HepG2 (cell line): ENCODE measurements around the gene TBXAS1. TPM values are rescaled to one million over a fixed set of nuclear protein-coding genes. Genes with fewer than 3 reads are reported as not detected.

Source experiments
- ATAC-seq: fragments of 200-7000 bp; cut with Tn5 transposase; 3 replicates; pipeline ENCODE4 v1.9.1; 2020; ENCODE audit warnings: mild to moderate bottlenecking, moderate library complexity
- BruUV-seq: library from RNA; stranded (reverse); fragments of 400-500 nt; replicated peaks from 2 replicates; lab custom pipeline; 2021; lab: Mats Ljungman, UMichigan
- CTCF ChIA-PET: fragments of 300-600 bp; formaldehyde crosslinking; extraction: SDS; loops from one replicate; lab custom pipeline; 2021; ENCODE audit warnings: low total read pairs, inconsistent platforms, low intra/inter-chr PET ratio; lab: Yijun Ruan, JAX
- POLR2A ChIA-PET: fragments of 350-600 bp; sonication (Branson Sonifier 250); formaldehyde crosslinking; loops from one replicate; lab custom pipeline; 2020; ENCODE audit warnings: antibody characterized with exemption, inconsistent platforms; lab: Yijun Ruan, JAX
- DNase-seq: peaks from one replicate; pipeline ENCODE4 v3.0.0-alpha.2; 2015; ENCODE audit warnings: low spot score
- FAIRE-seq: peaks from 3 replicates; lab custom pipeline; 2011; peaks lifted over from hg19 to GRCh38; lab: Jason Lieb, UNC
- H2AFZ ChIP-seq: one replicate; pipeline ENCODE4 v1.6.1; 2011; ENCODE audit warnings: low read length, inconsistent platforms
- H3K27ac ChIP-seq: fragments of 300-600 bp; 3 replicates; pipeline ENCODE4 v1.8.0; 2011; ENCODE audit warnings: mixed run types, mild to moderate bottlenecking, mixed read lengths, low read length, inconsistent platforms; ENCODE audit not compliant: insufficient read depth; ENCODE audit errors: extremely low read length
- H3K27me3 ChIP-seq, 2 experiments: fragments of 200-600 bp in 1 of 2; 2 replicates in 1 of 2; 3 replicates in 1 of 2; pipeline versions ENCODE4 v1.6.0 to v1.8.0; 2011; ENCODE audit warnings: low read length in 2 of 2, mild to moderate bottlenecking in 2 of 2, moderate library complexity in 2 of 2, inconsistent platforms in 1 of 2; ENCODE audit not compliant: insufficient read depth in 2 of 2, control insufficient read depth in 1 of 2
- H3K36me3 ChIP-seq, 2 experiments: fragments of 200-600 bp in 1 of 2; replicated peaks in 1 of 2; 2 replicates in 1 of 2; 3 replicates in 1 of 2; pipeline versions ENCODE4 v1.5.1 to v1.8.0; 2011; ENCODE audit warnings: low read length in 2 of 2, inconsistent platforms in 1 of 2; ENCODE audit not compliant: insufficient read depth in 2 of 2, control insufficient read depth in 1 of 2
- H3K4me1 ChIP-seq: 2 replicates; pipeline ENCODE4 v1.5.1; 2012; ENCODE audit warnings: low read length, inconsistent platforms; ENCODE audit not compliant: insufficient read depth
- H3K4me2 ChIP-seq: 2 replicates; pipeline ENCODE4 v1.6.0; 2011; ENCODE audit warnings: low read depth, low read length, inconsistent platforms
- H3K4me3 ChIP-seq, 3 experiments: fragments of 200-600 bp in 1 of 3; sonication (generic), shearing (Covaris generic) in 1 of 3; replicated peaks in 1 of 3; 2 replicates each; pipeline ENCODE4 v1.5.1; 2011 to 2016; ENCODE audit warnings: low read length in 3 of 3, inconsistent platforms in 2 of 3, low read depth in 2 of 3, mild to moderate bottlenecking in 2 of 3, control low read depth in 1 of 3, mixed read lengths in 1 of 3; ENCODE audit not compliant: insufficient read depth in 1 of 3
- H3K79me2 ChIP-seq: one replicate; pipeline ENCODE4 v1.6.1; 2011; ENCODE audit warnings: low read length, inconsistent platforms; ENCODE audit not compliant: insufficient read depth
- H3K9ac ChIP-seq: 2 replicates; pipeline ENCODE4 v1.6.0; 2011; ENCODE audit warnings: mild to moderate bottlenecking, low read depth, low read length, inconsistent platforms; ENCODE audit not compliant: insufficient read depth
- H3K9me3 ChIP-seq: 2 replicates; pipeline ENCODE4 v1.5.1; 2012; ENCODE audit warnings: mild to moderate bottlenecking, low read length
- H4K20me1 ChIP-seq: 2 replicates; pipeline ENCODE4 v1.6.0; 2011; ENCODE audit warnings: inconsistent platforms, mild to moderate bottlenecking, low read length, moderate library complexity; ENCODE audit not compliant: insufficient read depth
- EED ChIP-seq: sonication (generic); formaldehyde crosslinking; IDR thresholded peaks from 2 replicates; pipeline ENCODE4 v1.5.0; 2020; ENCODE audit warnings: mild to moderate bottlenecking, missing genetic modification reagents
- FOXO4 ChIP-seq: sonication (generic); formaldehyde crosslinking; conservative IDR thresholded peaks from 2 replicates; pipeline ENCODE4 v1.8.1; 2023; ENCODE audit warnings: missing genetic modification reagents
- SKI ChIP-seq: fragments of 450-650 bp; IDR thresholded peaks from one replicate; pipeline ENCODE4 v1.6.1; 2018; ENCODE audit warnings: mild to moderate bottlenecking; ENCODE audit not compliant: partially characterized antibody
- SP2 ChIP-seq: sonication (generic); formaldehyde crosslinking; IDR thresholded peaks from 2 replicates; pipeline ENCODE4 v1.5.1; 2020; ENCODE audit warnings: mild to moderate bottlenecking, missing genetic modification reagents
- TARDBP ChIP-seq: sonication (generic); formaldehyde crosslinking; IDR thresholded peaks from 2 replicates; pipeline ENCODE4 v1.8.0; 2022; ENCODE audit warnings: mild to moderate bottlenecking, missing genetic modification reagents
- ZNF451 ChIP-seq: sonication (generic); formaldehyde crosslinking; IDR thresholded peaks from 2 replicates; pipeline ENCODE4 v1.5.0; 2020; ENCODE audit warnings: mild to moderate bottlenecking, missing genetic modification reagents
- whole genome bisulfite sequencing: methylation state at CpG from one replicate; pipeline ENCODE4 v1.1.6; 2017; ENCODE audit warnings: low lambda C conversion rate; 5-methylcytosine and 5-hydroxymethylcytosine counted together
- in situ Hi-C: cut with HindIII; loops from 2 replicates; pipeline ENCODE4 v1.10.0; 2017; ENCODE audit warnings: low pct_unique_long_range_greater_than_20kb; ENCODE audit not compliant: extremely low pct_ligation_motif_present
- intact Hi-C: fragments of 100-400 bp; cut with micrococcal nuclease; formaldehyde crosslinking; loops from one replicate; pipeline ENCODE4 v1.10.0; 2022; ENCODE audit not compliant: unreplicated experiment
- polyA plus RNA-seq, 8 experiments: library from polyadenylated mRNA; depleted of rRNA in 3 of 8; stranded (reverse) in 7 of 8; unstranded in 1 of 8; fragments of >200 nt; fragmentation: Illumina TruSeq in 4 of 8; extraction: Trizol in 4 of 8; gene quantifications; 2 replicates each; pipeline versions ENCODE4 v1.2.1 to v1.2.3, GENCODE V29; 2011 to 2016; ENCODE audit warnings: low read depth in 4 of 8, missing spikeins in 1 of 8, mixed read lengths in 1 of 8; ENCODE audit not compliant: insufficient read depth in 1 of 8
- total RNA-seq, 5 experiments: library from RNA; depleted of rRNA; stranded (reverse); fragments of >200 nt; fragmentation: Illumina TruSeq; extraction: Trizol; gene quantifications; 2 replicates each; pipeline ENCODE4 v1.2.3, GENCODE V29; 2016; ENCODE audit warnings: low read depth in 1 of 5
- TF ChIP-seq, protein P1 (sequence below): sonication (generic); formaldehyde crosslinking; IDR thresholded peaks from 2 replicates; pipeline ENCODE4 v1.5.0; 2020; ENCODE audit warnings: mild to moderate bottlenecking, missing genetic modification reagents, borderline replicate concordance

TBXAS1 gene
- total and polyA plus RNA-seq, 2 of the 13 experiments (the other 11 are each of a cell fraction or from before 2014, with no cell fraction given) = 4.0 to 4.9 TPM

- TF ChIP-seq, protein P1, sequence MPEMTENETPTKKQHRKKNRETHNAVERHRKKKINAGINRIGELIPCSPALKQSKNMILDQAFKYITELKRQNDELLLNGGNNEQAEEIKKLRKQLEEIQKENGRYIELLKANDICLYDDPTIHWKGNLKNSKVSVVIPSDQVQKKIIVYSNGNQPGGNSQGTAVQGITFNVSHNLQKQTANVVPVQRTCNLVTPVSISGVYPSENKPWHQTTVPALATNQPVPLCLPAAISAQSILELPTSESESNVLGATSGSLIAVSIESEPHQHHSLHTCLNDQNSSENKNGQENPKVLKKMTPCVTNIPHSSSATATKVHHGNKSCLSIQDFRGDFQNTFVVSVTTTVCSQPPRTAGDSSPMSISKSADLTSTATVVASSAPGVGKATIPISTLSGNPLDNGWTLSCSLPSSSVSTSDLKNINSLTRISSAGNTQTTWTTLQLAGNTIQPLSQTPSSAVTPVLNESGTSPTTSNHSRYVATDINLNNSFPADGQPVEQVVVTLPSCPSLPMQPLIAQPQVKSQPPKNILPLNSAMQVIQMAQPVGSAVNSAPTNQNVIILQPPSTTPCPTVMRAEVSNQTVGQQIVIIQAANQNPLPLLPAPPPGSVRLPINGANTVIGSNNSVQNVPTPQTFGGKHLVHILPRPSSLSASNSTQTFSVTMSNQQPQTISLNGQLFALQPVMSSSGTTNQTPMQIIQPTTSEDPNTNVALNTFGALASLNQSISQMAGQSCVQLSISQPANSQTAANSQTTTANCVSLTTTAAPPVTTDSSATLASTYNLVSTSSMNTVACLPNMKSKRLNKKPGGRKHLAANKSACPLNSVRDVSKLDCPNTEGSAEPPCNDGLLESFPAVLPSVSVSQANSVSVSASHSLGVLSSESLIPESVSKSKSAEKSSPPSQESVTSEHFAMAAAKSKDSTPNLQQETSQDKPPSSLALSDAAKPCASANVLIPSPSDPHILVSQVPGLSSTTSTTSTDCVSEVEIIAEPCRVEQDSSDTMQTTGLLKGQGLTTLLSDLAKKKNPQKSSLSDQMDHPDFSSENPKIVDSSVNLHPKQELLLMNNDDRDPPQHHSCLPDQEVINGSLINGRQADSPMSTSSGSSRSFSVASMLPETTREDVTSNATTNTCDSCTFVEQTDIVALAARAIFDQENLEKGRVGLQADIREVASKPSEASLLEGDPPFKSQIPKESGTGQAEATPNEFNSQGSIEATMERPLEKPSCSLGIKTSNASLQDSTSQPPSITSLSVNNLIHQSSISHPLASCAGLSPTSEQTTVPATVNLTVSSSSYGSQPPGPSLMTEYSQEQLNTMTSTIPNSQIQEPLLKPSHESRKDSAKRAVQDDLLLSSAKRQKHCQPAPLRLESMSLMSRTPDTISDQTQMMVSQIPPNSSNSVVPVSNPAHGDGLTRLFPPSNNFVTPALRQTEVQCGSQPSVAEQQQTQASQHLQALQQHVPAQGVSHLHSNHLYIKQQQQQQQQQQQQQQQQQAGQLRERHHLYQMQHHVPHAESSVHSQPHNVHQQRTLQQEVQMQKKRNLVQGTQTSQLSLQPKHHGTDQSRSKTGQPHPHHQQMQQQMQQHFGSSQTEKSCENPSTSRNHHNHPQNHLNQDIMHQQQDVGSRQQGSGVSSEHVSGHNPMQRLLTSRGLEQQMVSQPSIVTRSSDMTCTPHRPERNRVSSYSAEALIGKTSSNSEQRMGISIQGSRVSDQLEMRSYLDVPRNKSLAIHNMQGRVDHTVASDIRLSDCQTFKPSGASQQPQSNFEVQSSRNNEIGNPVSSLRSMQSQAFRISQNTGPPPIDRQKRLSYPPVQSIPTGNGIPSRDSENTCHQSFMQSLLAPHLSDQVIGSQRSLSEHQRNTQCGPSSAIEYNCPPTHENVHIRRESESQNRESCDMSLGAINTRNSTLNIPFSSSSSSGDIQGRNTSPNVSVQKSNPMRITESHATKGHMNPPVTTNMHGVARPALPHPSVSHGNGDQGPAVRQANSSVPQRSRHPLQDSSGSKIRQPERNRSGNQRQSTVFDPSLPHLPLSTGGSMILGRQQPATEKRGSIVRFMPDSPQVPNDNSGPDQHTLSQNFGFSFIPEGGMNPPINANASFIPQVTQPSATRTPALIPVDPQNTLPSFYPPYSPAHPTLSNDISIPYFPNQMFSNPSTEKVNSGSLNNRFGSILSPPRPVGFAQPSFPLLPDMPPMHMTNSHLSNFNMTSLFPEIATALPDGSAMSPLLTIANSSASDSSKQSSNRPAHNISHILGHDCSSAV (CRISPR knock-in tag) = no peak
- TF ChIP-seq TARDBP (CRISPR knock-in tag) (no peak), SKI (no peak), EED (no peak)
- TF ChIP-seq, all 625 proteins: peak for 0
Measured at GRCh38 chr7:139874302-139874629, 45.2 kb downstream of the TBXAS1 start (continued).

GRCh38 chr7:139875821-139876241 lies 46.8 kb downstream of the TBXAS1 start:
- no peaks in the 10 kb centered on the region for H3K9me3 ChIP-seq
- WGBS = 26% methylated on average over 4 of the region's 7 CpGs
- no peak overlapping the region for H3K4me3 ChIP-seq
- no peaks in the 10 kb centered on the region for H3K27me3 ChIP-seq
- H2AFZ ChIP-seq = no peak overlapping the region
- no peak overlapping the region for H3K9ac ChIP-seq
- H3K4me1 ChIP-seq = peaks cover 4% of the 10 kb centered on the region; the same call in 1 of the 2 replicates
- ATAC-seq (peak; percentile 56), DNase-seq (no peak), FAIRE-seq (no peak)
- H4K20me1 ChIP-seq = no peaks in the 10 kb centered on the region
- H3K36me3 ChIP-seq = no peaks in the 10 kb centered on the region
- no peak overlapping the region for H3K4me2 ChIP-seq
- CTCF ChIA-PET = no interaction called here
- no peak overlapping the region for H3K27ac ChIP-seq
- POLR2A ChIA-PET = no interaction called here
- no peaks in the 10 kb centered on the region for H3K79me2 ChIP-seq
- no peak for TF ChIP-seq ZNF451 (CRISPR knock-in tag)
- TF ChIP-seq FOXO4 (CRISPR knock-in tag) = no peak
- no peak for TF ChIP-seq SP2 (CRISPR knock-in tag)
- in situ Hi-C loops = no loop called here
- BruUV-seq = no TSS peak
- intact Hi-C loops = no loop called here
